HG02840 (cell line): ENCODE measurements around the gene FAM200C.
"Not testable (repeated sequence)": the region's sequence is repeated elsewhere in the genome, so short reads cannot be mapped to it uniquely, and the experiment has no call there.

Source experiments
- ATAC-seq: cut with Tn5 transposase; IDR thresholded peaks from one replicate; pipeline ENCODE4 v1.9.1; 2021; ENCODE audit warnings: mild to moderate bottlenecking, moderate library complexity, moderate number of reproducible peaks; ENCODE audit not compliant: unreplicated experiment, low FRiP score

Gene FAM200C

DNA sequence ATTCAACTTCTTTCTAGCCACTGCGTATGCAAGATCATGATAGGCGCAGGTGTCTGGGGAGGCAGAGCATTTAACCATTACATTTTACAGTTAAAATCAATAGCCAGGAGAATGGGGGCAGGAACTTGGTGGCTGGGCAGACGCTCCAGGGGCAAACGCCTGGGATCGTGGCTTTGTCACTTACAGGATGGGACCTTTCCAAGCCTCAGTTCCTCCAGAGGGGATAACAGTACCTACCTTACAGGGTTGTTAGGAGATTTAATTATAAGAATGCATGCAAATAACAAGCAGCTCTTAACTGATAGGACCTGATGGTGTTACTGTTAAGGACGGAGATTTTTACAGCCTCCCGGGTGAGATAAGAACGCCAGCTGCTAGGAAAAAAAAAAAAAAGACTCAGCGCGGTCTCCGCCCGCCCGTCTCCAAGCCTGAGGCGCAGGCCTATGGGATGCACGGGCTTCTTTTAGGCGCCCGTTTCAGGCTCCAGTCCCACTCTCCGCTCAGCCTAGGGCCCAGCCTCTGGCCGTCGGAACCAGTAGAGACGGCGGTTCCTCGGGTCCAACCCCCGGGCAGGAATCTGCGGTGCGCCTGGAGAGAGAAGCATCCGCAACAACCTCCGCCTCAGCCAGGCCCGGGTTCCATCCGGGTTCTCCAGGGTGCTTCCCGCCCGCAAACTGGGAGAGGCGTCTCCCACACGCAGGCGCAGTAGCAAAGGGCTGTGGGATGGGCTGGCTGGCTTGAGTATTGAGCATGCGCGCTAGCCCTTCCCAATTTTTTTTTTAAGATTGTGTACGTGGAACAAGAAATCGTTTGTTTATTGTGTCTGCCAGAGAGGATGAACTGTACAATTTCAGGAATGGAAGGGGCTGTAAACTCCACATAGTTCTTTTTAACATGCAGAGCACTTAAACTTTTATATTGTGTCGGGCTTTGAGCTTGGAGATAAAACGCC is at the start of gene FAM200C:
Gene FAM200C (minus strand): TSS at position 653 of the 952 bp plus-strand sequence. CDS start 4,564 bp downstream, outside the sequence.
- peak; percentile 81 for ATAC-seq

DNA sequence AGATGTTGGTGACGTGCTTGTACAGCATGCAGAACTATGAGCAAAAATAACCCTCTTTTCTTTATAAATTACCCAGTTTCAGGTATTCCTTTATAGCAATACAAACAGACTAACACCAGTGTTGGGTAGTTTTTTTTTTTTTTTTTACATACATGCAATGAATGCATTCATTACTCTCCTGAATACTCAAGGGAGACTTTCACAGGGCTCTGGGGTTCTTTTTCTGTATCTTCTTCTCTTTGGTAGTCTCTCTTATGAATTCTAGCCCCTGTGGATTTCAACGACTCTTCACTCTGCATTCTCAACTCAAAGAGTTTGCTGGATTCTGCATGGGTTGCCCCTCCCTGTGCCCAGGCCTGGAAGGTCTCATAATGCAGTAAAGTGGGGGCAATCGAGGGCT is 49.6 kb upstream of the FAM200C start:
- no peak for ATAC-seq

DNA sequence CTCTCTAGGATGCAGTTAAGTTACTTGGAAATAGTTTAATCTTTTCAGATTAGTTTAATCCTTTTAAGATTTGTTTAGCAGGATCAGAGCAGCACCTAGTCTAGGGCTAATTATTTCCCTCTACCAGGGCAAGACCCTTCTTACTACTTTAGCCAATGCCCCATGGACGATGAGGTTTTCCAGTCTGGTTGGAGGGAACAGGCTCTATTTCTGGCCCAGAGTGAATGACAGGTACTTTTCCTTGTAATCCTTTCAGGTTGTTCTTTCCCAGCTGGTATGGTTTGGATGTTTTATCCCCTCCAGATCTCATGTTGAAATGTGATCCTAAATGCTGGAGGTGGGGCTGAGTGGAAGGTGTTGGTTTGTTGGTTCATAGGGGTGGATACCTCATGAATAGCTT is 49.0 kb upstream of the FAM200C start:
- ATAC-seq: no peak

DNA sequence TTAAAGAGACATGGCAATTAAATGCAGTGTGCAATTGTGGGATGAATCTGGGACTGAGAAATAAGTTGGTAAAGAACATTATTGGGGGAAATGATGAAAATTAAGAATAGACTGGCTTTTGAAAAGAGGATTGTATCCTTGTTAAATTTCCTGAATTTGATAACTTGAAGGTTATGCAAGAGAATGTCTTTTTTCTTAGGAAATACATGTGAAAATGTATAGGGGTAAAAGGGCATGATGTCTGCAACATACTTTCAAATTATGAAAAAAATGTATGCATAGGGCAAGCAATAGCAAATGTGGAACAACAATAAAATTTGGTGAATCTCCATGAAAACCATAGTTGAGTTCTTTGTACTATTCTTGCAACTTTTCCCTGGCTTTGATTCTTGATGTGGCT is 45.9 kb upstream of the FAM200C start:
- no peak for ATAC-seq

GRCh38 chr5:160445132-160445531 is 45.3 kb upstream of the FAM200C start:
- no peak for ATAC-seq

GRCh38 chr5:160444407-160444806 is 44.6 kb upstream of the FAM200C start:
- ATAC-seq: no peak

- ATAC-seq: no peak
These were observed 43.1 kb upstream of the FAM200C start for GRCh38 chr5:160442824-160443431.

DNA sequence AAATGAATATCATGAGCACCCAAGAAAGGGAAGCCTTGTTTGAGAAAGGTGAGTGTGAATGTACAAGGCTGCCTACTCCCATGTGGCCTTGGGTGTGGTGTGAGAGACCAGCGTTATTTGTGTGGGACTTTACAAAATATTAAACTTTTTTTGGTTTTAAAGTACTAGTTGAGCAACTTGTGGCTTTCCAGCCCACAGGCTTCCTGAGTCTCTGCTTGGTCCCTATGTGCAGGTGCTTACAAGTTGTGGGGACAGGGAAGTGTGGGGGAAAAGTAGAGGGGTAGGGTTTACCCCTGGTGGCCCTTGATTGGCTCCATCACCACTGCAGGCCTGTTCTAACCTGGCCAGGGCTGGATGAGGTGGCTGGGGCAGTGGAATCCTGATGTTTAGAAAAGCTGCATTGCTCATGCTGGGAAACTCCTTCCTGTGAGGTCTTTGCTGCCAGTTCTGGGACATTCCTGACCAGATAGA is 41.5 kb upstream of the FAM200C start:
- ATAC-seq: peak; percentile 26

- peak; percentile 56 for ATAC-seq
These were observed 39.3 kb upstream of the FAM200C start for GRCh38 chr5:160439205-160439600.

- ATAC-seq: peak; percentile 33
These were observed 38.7 kb upstream of the FAM200C start for GRCh38 chr5:160438316-160439204.

GRCh38 chr5:160437271-160437670 is 37.4 kb upstream of the FAM200C start:
- ATAC-seq: no peak

DNA sequence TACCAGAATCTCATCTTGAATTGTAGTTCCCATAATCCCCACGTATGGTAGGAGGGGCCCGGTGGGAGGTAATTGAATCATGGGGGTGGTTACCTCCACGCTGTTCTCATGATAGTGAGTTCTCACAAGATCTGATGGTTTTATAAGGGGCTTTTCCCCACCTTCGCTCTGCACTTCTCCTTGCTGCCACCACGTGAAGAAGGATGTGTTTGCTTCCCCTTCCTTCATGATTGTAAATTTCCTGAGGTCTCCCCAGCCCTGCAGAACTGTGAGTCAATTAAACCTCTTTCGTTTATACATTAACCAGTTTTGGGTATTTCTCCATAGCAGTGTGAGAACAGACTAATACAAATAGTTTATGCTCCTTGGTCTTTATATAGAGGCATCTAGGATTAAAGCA is 36.8 kb upstream of the FAM200C start:
- ATAC-seq: not testable (repeated sequence)

GRCh38 chr5:160436017-160436416 is 36.2 kb upstream of the FAM200C start:
- no peak for ATAC-seq

DNA sequence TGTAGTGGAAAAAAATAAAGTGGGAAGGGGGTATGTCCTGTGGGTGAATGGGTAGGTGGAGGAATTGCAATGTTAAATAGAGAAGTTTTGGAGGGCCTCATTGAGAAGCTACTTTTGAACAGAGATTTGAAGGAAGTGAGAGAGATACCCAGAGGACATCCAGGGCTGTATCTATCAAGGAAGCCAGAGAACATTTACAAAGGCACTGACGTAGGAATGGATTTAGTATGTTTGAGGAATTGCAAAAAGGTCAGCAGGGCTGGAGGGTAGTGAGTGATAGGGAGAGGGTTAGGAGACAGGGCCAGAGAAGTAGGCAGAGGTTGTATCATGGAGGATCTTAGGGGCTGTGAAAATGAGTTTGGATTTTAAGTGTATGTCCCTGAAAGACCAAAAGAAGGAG is 35.7 kb upstream of the FAM200C start:
- no peak for ATAC-seq

DNA sequence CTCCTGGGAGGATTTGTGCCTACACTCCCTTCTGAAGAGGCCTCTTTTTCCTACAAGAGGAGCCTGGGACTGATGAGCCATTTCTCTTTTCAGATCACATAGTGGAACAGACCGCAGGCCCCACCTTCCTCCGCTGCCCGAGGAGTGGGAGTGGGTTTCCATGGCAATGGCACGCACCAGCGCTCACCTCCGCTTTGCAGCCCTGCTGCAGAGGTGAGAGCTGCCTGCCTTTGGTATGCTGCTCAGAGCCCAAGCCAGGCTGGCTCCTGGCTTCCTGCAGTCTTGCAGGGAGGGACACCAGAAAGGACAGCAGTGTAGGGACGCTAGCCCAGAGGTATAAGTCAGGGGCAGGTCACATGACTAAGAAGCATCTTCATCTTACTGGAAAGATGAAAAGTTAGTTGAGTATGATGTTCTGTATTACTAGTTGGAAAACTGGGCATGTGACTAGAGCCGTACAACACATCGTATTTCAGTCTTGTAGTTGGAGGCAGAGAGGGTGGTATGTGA is 34.2 kb upstream of the FAM200C start:
- peak; percentile 72 for ATAC-seq

GRCh38 chr5:160432787-160433186 is 32.9 kb upstream of the FAM200C start:
- no peak for ATAC-seq

DNA sequence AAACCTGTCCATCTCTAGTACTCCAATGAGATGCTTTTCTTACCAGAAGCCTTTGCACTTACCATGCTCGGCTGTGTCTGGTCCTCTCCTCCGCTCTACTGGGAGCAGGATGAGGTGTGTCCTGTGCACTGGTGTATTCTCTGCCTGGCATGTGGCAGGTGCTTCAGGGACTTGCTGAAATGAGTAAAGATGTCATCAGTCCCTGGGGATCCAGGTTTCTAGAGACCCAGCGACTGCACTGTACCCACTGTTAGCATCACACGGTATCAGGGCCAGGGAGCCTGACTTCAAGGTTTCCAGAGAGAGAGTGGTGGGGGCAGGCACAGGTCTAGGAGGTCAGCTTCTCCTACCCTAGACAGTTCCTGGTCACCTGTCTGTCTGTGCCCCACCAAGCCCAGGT is 32.3 kb upstream of the FAM200C start:
- no peak for ATAC-seq

GRCh38 chr5:160427607-160428006 is 27.8 kb upstream of the FAM200C start:
- no peak for ATAC-seq

GRCh38 chr5:160423099-160423498 is 23.2 kb upstream of the FAM200C start:
- ATAC-seq: no peak

- ATAC-seq: peak; percentile 68
These were observed 21.9 kb upstream of the FAM200C start, which contains the start of gene PTTG1 for GRCh38 chr5:160421625-160422258. PTTG1 (plus strand) TSS chr5:160421855; CDS start chr5:160422313, 458 bp downstream.
